Glomerular visceral epithelial cell (primary cell): Measurements from ENCODE around the gene LTA4H.

Experiments
- DNase-seq: peaks from one replicate; pipeline ENCODE4 v3.0.0-alpha.2; 2016; ENCODE audit errors: extremely low spot score

Gene LTA4H

GRCh38 chr12:96034621-96035282 is 635 bp downstream of the LTA4H start:
- DNase-seq = peak; percentile 44

- no peak for DNase-seq
These were observed 1.6 kb downstream of the LTA4H start for GRCh38 chr12:96033549-96034389.

- no peak for DNase-seq
These were observed 5.6 kb downstream of the LTA4H start for GRCh38 chr12:96029826-96030225.

- no peak for DNase-seq
These were observed 6.8 kb downstream of the LTA4H start for GRCh38 chr12:96028538-96028937.

GRCh38 chr12:96026331-96026730 is 9.1 kb downstream of the LTA4H start:
- no peak for DNase-seq

GRCh38 chr12:96025518-96025917 is 9.9 kb downstream of the LTA4H start:
- DNase-seq = no peak

- no peak for DNase-seq
These were observed 14.9 kb downstream of the LTA4H start for GRCh38 chr12:96020314-96021003.

GRCh38 chr12:96015672-96016071 is 19.7 kb downstream of the LTA4H start:
- peak; percentile 22 for DNase-seq

GRCh38 chr12:96014943-96015599 is 20.3 kb downstream of the LTA4H start:
- no peak for DNase-seq

GRCh38 chr12:96007729-96008128 is 27.7 kb downstream of the LTA4H start:
- no peak for DNase-seq

GRCh38 chr12:96006727-96007126 is 28.7 kb downstream of the LTA4H start:
- no peak for DNase-seq

GRCh38 chr12:96000858-96001257 is 34.5 kb downstream of the LTA4H start:
- no peak for DNase-seq

- no peak for DNase-seq
These were observed 35.9 kb downstream of the LTA4H start for GRCh38 chr12:95999484-95999883.

- peak; percentile 44 for DNase-seq
These were observed 36.6 kb downstream of the LTA4H start for GRCh38 chr12:95998611-95999286.

GRCh38 chr12:95997911-95998510 is 37.4 kb downstream of the LTA4H start:
- no peak for DNase-seq

GRCh38 chr12:95997276-95997675 is 38.1 kb downstream of the LTA4H start:
- no peak for DNase-seq

GRCh38 chr12:95996034-95996658 is 39.2 kb downstream of the LTA4H start, which contains the start of gene HAL:
Gene HAL, minus strand, starts transcription at chr12:95996344. Its CDS starts 434 bp downstream, at chr12:95995910.
- no peak for DNase-seq

GRCh38 chr12:95995238-95996031 is 40.0 kb downstream of the LTA4H start:
- no peak for DNase-seq

GRCh38 chr12:95994476-95994875 is 40.9 kb downstream of the LTA4H start:
- DNase-seq = no peak

GRCh38 chr12:95993907-95994306 is 41.5 kb downstream of the LTA4H start:
- no peak for DNase-seq
